Naive thymus-derived CD4-positive, alpha-beta T cell (primary cell): ENCODE data around the gene MRS2. TPM values are rescaled to one million over a fixed set of nuclear protein-coding genes. Genes with fewer than 3 reads are reported as not detected.
"Not testable (repeated sequence)": the region's sequence is repeated elsewhere in the genome, so short reads cannot be mapped to it uniquely, and the experiment has no call there.

ENCODE experiments used
- ATAC-seq: fragments of 150-1000 bp; cut with Tn5 transposase; 2 replicates; pipeline ENCODE4 v1.10.0; 2021; ENCODE audit warnings: mild to moderate bottlenecking, moderate library complexity
- CTCF ChIA-PET: fragments of 350-600 bp; sonication (Branson Sonifier 250); formaldehyde crosslinking; loops from one replicate; lab custom pipeline; 2021; ENCODE audit warnings: antibody characterized with exemption; lab: Charles Lee
- POLR2A ChIA-PET: fragments of 350-600 bp; sonication (Branson Sonifier 250); formaldehyde crosslinking; loops from one replicate; lab custom pipeline; 2021; ENCODE audit warnings: antibody characterized with exemption, inconsistent platforms; lab: Charles Lee
- DNase-seq, 9 donors: peaks; one replicate each; pipeline versions ENCODE4 v3.0.0 to v3.0.0-alpha.2; 2020 to 2022; ENCODE audit warnings: mixed read lengths in 1 of 9
- H3K27ac ChIP-seq: one replicate; pipeline ENCODE4 v1.7.0; 2013; ENCODE audit warnings: mild to moderate bottlenecking, low read depth, low read length, moderate library complexity
- H3K27me3 ChIP-seq, 2 donors: one replicate each; pipeline ENCODE4 v1.7.0; 2013; ENCODE audit warnings: low read length in 2 of 2, mild to moderate bottlenecking in 2 of 2, moderate library complexity in 2 of 2; ENCODE audit not compliant: control insufficient read depth in 2 of 2, insufficient read depth in 2 of 2
- H3K36me3 ChIP-seq, 3 experiments: 1 replicate in 2 of 3; 2 replicates in 1 of 3; pipeline ENCODE4 v1.7.0; 2013; ENCODE audit warnings: low read length in 3 of 3, mild to moderate bottlenecking in 3 of 3, moderate library complexity in 1 of 3; ENCODE audit not compliant: insufficient read depth in 3 of 3, control insufficient read depth in 2 of 3
- H3K4me1 ChIP-seq, 2 donors: one replicate each; pipeline ENCODE4 v1.7.0; 2013; ENCODE audit warnings: low read length in 2 of 2, mild to moderate bottlenecking in 2 of 2, moderate library complexity in 1 of 2; ENCODE audit not compliant: control insufficient read depth in 2 of 2, insufficient read depth in 2 of 2
- H3K4me3 ChIP-seq: 2 replicates; pipeline ENCODE4 v1.7.0; 2013; ENCODE audit warnings: mild to moderate bottlenecking, low read length
- H3K9me3 ChIP-seq, 3 experiments: 1 replicate in 2 of 3; 2 replicates in 1 of 3; pipeline ENCODE4 v1.7.0; 2013; ENCODE audit warnings: low read length in 3 of 3; ENCODE audit not compliant: control insufficient read depth in 2 of 3
- H3K27ac Mint-ChIP-seq, 9 donors: one replicate each; pipeline ENCODE4 v1.8.0; 2020 to 2022; ENCODE audit warnings: mixed read lengths in 9 of 9, mild to moderate bottlenecking in 8 of 9, moderate library complexity in 5 of 9, inconsistent platforms in 2 of 9
- H3K27me3 Mint-ChIP-seq, 5 donors: one replicate each; pipeline ENCODE4 v1.8.0; 2021 to 2022; ENCODE audit warnings: mixed read lengths in 5 of 5, mild to moderate bottlenecking in 1 of 5
- H3K36me3 Mint-ChIP-seq, 5 donors: one replicate each; pipeline ENCODE4 v1.8.0; 2020 to 2022; ENCODE audit warnings: mixed read lengths in 5 of 5, mild to moderate bottlenecking in 3 of 5, inconsistent platforms in 1 of 5
- H3K4me1 Mint-ChIP-seq, 7 donors: one replicate each; pipeline ENCODE4 v1.8.0; 2020 to 2022; ENCODE audit warnings: mixed read lengths in 7 of 7, mild to moderate bottlenecking in 3 of 7, inconsistent platforms in 1 of 7
- H3K4me3 Mint-ChIP-seq, 10 donors: one replicate each; pipeline ENCODE4 v1.8.0; 2020 to 2022; ENCODE audit warnings: mild to moderate bottlenecking in 10 of 10, mixed read lengths in 10 of 10, moderate library complexity in 6 of 10, inconsistent platforms in 2 of 10
- H3K9me3 Mint-ChIP-seq, 11 donors: one replicate each; pipeline ENCODE4 v1.8.0; 2020 to 2022; ENCODE audit warnings: mixed read lengths in 11 of 11, mild to moderate bottlenecking in 4 of 11, inconsistent platforms in 1 of 11, moderate library complexity in 1 of 11
- intact Hi-C, 2 donors: fragments of 100-400 bp; cut with micrococcal nuclease; formaldehyde crosslinking; loops; one replicate each; pipeline ENCODE4 v1.15.1; 2023
- polyA plus RNA-seq, 2 donors: library from polyadenylated mRNA; unstranded; fragments of 300-500 nt; fragmentation: Illumina TruSeq; gene quantifications; one replicate each; pipeline ENCODE4 v1.2.3, GENCODE V29; 2021
- total RNA-seq, 6 experiments: library from RNA in 5 of 6; stranded (reverse) in 5 of 6; gene quantifications; 1 replicate in 5 of 6; 2 replicates in 1 of 6; pipeline ENCODE4 v1.2.3 and lab custom pipeline; 2021 to 2026

The MRS2 gene
- total and polyA plus RNA-seq, 7 experiments from 2014 or later: 6.7 to 28.0 (median 19.3) TPM

- no peaks in the 10 kb centered on the region for H3K4me1 ChIP-seq
- DNase-seq (no peak), ATAC-seq (no peak)
- H3K4me3 Mint-ChIP-seq: no peak overlapping the region
- CTCF ChIA-PET: no interaction called here
- no peak overlapping the region for H3K4me3 ChIP-seq
- H3K36me3 Mint-ChIP-seq: peaks cover 5 to 31% (median 15%) of the 10 kb centered on the region in 5 donors
- H3K27me3 Mint-ChIP-seq: no peaks in the 10 kb centered on the region
- H3K36me3 ChIP-seq: peaks cover 6 to 61% (median 15%) of the 10 kb centered on the region in 3 experiments
- no peak overlapping the region for H3K27ac ChIP-seq
- peaks cover 0 to 10% (median 6%) of the 10 kb centered on the region in 7 donors for H3K4me1 Mint-ChIP-seq
- no peak overlapping the region for H3K27ac Mint-ChIP-seq
- H3K9me3 ChIP-seq: no peaks in the 10 kb centered on the region
- intact Hi-C loops: no loop called here
- H3K27me3 ChIP-seq: no peaks in the 10 kb centered on the region
- POLR2A ChIA-PET: interaction anchor here (0.6 kb wide), 1 partner anchor 13 kb away, joined by 3 read pairs; no protein-coding TSS in a partner anchor
- H3K9me3 Mint-ChIP-seq: no peaks in the 10 kb centered on the region
Observed at GRCh38 chr6:24410622-24411021, 7.9 kb downstream of the MRS2 start.

GRCh38 chr6:24412294-24412693 lies 9.6 kb downstream of the MRS2 start:
- no peak for DNase-seq
- H3K4me3 Mint-ChIP-seq: no peak overlapping the region

GRCh38 chr6:24414531-24414930 lies 11.8 kb downstream of the MRS2 start:
- H3K36me3 ChIP-seq: peaks cover 18 to 74% (median 19%) of the 10 kb centered on the region in 3 experiments
- H3K4me3 ChIP-seq, DNase-seq, H3K4me3 Mint-ChIP-seq, POLR2A ChIA-PET, H3K9me3 Mint-ChIP-seq, ATAC-seq, H3K27me3 Mint-ChIP-seq, intact Hi-C loops, CTCF ChIA-PET, H3K27ac ChIP-seq, H3K27ac Mint-ChIP-seq, H3K4me1 Mint-ChIP-seq, H3K4me1 ChIP-seq, H3K9me3 ChIP-seq, H3K27me3 ChIP-seq: not testable (repeated sequence)
- H3K36me3 Mint-ChIP-seq: peaks cover 8 to 47% (median 24%) of the 10 kb centered on the region in 5 donors

More at GRCh38 chr6:24412294-24412693, 9.6 kb downstream of the MRS2 start:
- no peak overlapping the region for H3K4me3 ChIP-seq
- intact Hi-C loops: no loop called here
- Mint-ChIP-seq H3K4me1 (peaks cover 0 to 10% (median 6%) of the 10 kb centered on the region in 7 donors), H3K9me3 (no peaks in the 10 kb centered on the region), H3K36me3 (peaks cover 8 to 36% (median 16%) of the 10 kb centered on the region in 5 donors), H3K27me3 (no peaks in the 10 kb centered on the region), H3K27ac (peak overlapping the region in 1 of 9 donors; percentile 49)
- H3K4me1 ChIP-seq: no peaks in the 10 kb centered on the region
- ATAC-seq: no peak
- ChIA-PET POLR2A (no interaction called here), CTCF (no interaction called here)
- H3K36me3 ChIP-seq: peaks cover 15 to 73% (median 16%) of the 10 kb centered on the region in 3 experiments
- H3K27me3 ChIP-seq: no peaks in the 10 kb centered on the region
- no peaks in the 10 kb centered on the region for H3K9me3 ChIP-seq
- H3K27ac ChIP-seq: no peak overlapping the region

- ATAC-seq: no peak
- Histone ChIP-seq H3K27me3 (no peaks in the 10 kb centered on the region), H3K27ac (no peak overlapping the region), H3K4me3 (no peak overlapping the region), H3K4me1 (no peaks in the 10 kb centered on the region), H3K36me3 (peaks cover 14 to 76% (median 26%) of the 10 kb centered on the region in 3 experiments), H3K9me3 (no peaks in the 10 kb centered on the region)
- ChIA-PET CTCF (no interaction called here), POLR2A (no interaction called here)
- Mint-ChIP-seq H3K27me3 (no peaks in the 10 kb centered on the region), H3K4me1 (peaks cover 0 to 7% (median 3%) of the 10 kb centered on the region in 7 donors), H3K9me3 (no peaks in the 10 kb centered on the region), H3K4me3 (no peak overlapping the region), H3K36me3 (peaks cover 17 to 49% (median 32%) of the 10 kb centered on the region in 5 donors), H3K27ac (no peak overlapping the region)
- no peak for DNase-seq
- intact Hi-C loops: no loop called here
Observed at GRCh38 chr6:24415753-24416152, 13.0 kb downstream of the MRS2 start.

- intact Hi-C loops: no loop called here
- no peak overlapping the region for H3K27ac ChIP-seq
- CTCF ChIA-PET: interaction anchor here (0.6 kb wide), 1 partner anchor 11 kb away, joined by 3 read pairs; no protein-coding TSS in a partner anchor
- Mint-ChIP-seq H3K4me1 (peaks cover 0 to 3% (median 0%) of the 10 kb centered on the region in 7 donors), H3K4me3 (no peak overlapping the region), H3K9me3 (no peaks in the 10 kb centered on the region), H3K27me3 (no peaks in the 10 kb centered on the region), H3K36me3 (peaks cover 19 to 50% (median 27%) of the 10 kb centered on the region in 5 donors), H3K27ac (no peak overlapping the region)
- ATAC-seq (no peak), DNase-seq (no peak)
- no peaks in the 10 kb centered on the region for H3K9me3 ChIP-seq
- POLR2A ChIA-PET: no interaction called here
- no peaks in the 10 kb centered on the region for H3K27me3 ChIP-seq
- no peak overlapping the region for H3K4me3 ChIP-seq
- H3K36me3 ChIP-seq: peaks cover 22 to 87% (median 25%) of the 10 kb centered on the region in 3 experiments
- no peaks in the 10 kb centered on the region for H3K4me1 ChIP-seq
Observed at GRCh38 chr6:24419526-24419925, 16.8 kb downstream of the MRS2 start.

GRCh38 chr6:24425091-24425490 lies 22.4 kb downstream of the MRS2 start:
- no peak overlapping the region for H3K4me3 ChIP-seq
- no peaks in the 10 kb centered on the region for H3K27me3 Mint-ChIP-seq
- CTCF ChIA-PET: no interaction called here
- H3K4me3 Mint-ChIP-seq: no peak overlapping the region
- no peaks in the 10 kb centered on the region for H3K9me3 ChIP-seq
- H3K4me1 ChIP-seq: no peaks in the 10 kb centered on the region
- peaks cover 10 to 30% (median 17%) of the 10 kb centered on the region in 5 donors for H3K36me3 Mint-ChIP-seq
- intact Hi-C loops: loop anchor here in 1 of 2 donors (10.0 kb wide), 1 partner anchor 660 kb away; no protein-coding TSS in a partner anchor
- no peaks in the 10 kb centered on the region for H3K27me3 ChIP-seq
- no peak for ATAC-seq
- DNase-seq: no peak
- peaks cover 12 to 51% (median 18%) of the 10 kb centered on the region in 3 experiments for H3K36me3 ChIP-seq
- H3K27ac Mint-ChIP-seq: no peak overlapping the region
- POLR2A ChIA-PET: no interaction called here
- no peaks in the 10 kb centered on the region for H3K9me3 Mint-ChIP-seq
- H3K27ac ChIP-seq: no peak overlapping the region
- H3K4me1 Mint-ChIP-seq: peaks cover 0 to under 1% (median 0%) of the 10 kb centered on the region in 7 donors
